HG02840 (cell line): Measurements from ENCODE around the gene SLC2A11.
"Not testable (repeated sequence)": the region's sequence is repeated elsewhere in the genome, so short reads cannot be mapped to it uniquely, and the experiment has no call there.

ENCODE experiments used
- ATAC-seq: cut with Tn5 transposase; IDR thresholded peaks from one replicate; pipeline ENCODE4 v1.9.1; 2021; ENCODE audit warnings: mild to moderate bottlenecking, moderate library complexity, moderate number of reproducible peaks; ENCODE audit not compliant: unreplicated experiment, low FRiP score

SLC2A11 gene

GRCh38 chr22:23901600-23901999 lies 43.9 kb downstream of the SLC2A11 start:
- no peak for ATAC-seq

GRCh38 chr22:23903328-23903971 lies 45.8 kb downstream of the SLC2A11 start:
- ATAC-seq: no peak

GRCh38 chr22:23904573-23905254 lies 47.0 kb downstream of the SLC2A11 start:
- no peak for ATAC-seq

- ATAC-seq: no peak
Measured at GRCh38 chr22:23906641-23907040, 49.0 kb downstream of the SLC2A11 start.

- ATAC-seq: not testable (repeated sequence)
Measured at GRCh38 chr22:23907423-23907822, 49.7 kb downstream of the SLC2A11 start.

GRCh38 chr22:23908587-23909205 lies 51.0 kb downstream of the SLC2A11 start:
- no peak for ATAC-seq

- ATAC-seq: no peak
Measured at GRCh38 chr22:23909296-23909898, 51.7 kb downstream of the SLC2A11 start.

GRCh38 chr22:23910496-23911190 lies 53.0 kb downstream of the SLC2A11 start:
- ATAC-seq: no peak

GRCh38 chr22:23911318-23911980 lies 53.8 kb downstream of the SLC2A11 start:
- no peak for ATAC-seq

GRCh38 chr22:23912293-23912903 lies 54.7 kb downstream of the SLC2A11 start:
- no peak for ATAC-seq

- ATAC-seq: no peak
Measured at GRCh38 chr22:23913306-23913660, 55.6 kb downstream of the SLC2A11 start.

- peak; percentile 97 for ATAC-seq
Measured at GRCh38 chr22:23913661-23914353, 56.1 kb downstream of the SLC2A11 start.

GRCh38 chr22:23915290-23915689 lies 57.6 kb downstream of the SLC2A11 start:
- no peak for ATAC-seq

GRCh38 chr22:23920267-23920611 lies 62.6 kb downstream of the SLC2A11 start:
- not testable (repeated sequence) for ATAC-seq

GRCh38 chr22:23921586-23922201 lies 64.0 kb downstream of the SLC2A11 start:
- ATAC-seq: not testable (repeated sequence)

GRCh38 chr22:23922921-23923320 lies 65.2 kb downstream of the SLC2A11 start:
- ATAC-seq: no peak

- ATAC-seq: no peak
Measured at GRCh38 chr22:23925020-23925606, 67.4 kb downstream of the SLC2A11 start.

GRCh38 chr22:23926561-23926960 lies 68.9 kb downstream of the SLC2A11 start:
- ATAC-seq: no peak
